Stomach (tissue), 4 donors: ENCODE measurements around the gene NME2.

Source experiments
- CTCF ChIP-seq, 7 experiments: fragments of 450-650 bp in 4 of 7; fragments of 200-600 bp in 3 of 7; sonication (generic) in 3 of 7; IDR thresholded peaks; one replicate each; pipeline ENCODE4 v1.5.1; 2016 to 2019; ENCODE audit warnings: antibody characterized with exemption in 7 of 7, control low read depth in 2 of 7, mild to moderate bottlenecking in 1 of 7
- POLR2A ChIP-seq, 4 donors: fragments of 450-650 bp; IDR thresholded peaks; one replicate each; pipeline ENCODE4 v1.6.1; 2016; ENCODE audit warnings: antibody characterized with exemption in 4 of 4, control low read depth in 2 of 4, mild to moderate bottlenecking in 1 of 4, moderate library complexity in 1 of 4

GRCh38 chr17:51214920-51215319, 48.7 kb downstream of the NME2 start:
- TF ChIP-seq CTCF (IDR thresholded peaks at IDR 0.05) (no peak), POLR2A (IDR thresholded peaks at IDR 0.05) (no peak)
